SK-N-MC (cell line): Measurements from ENCODE around the gene DAAM1.

Experiments
- DNase-seq: peaks from one replicate; pipeline ENCODE4 v3.0.0-alpha.2; 2011; ENCODE audit warnings: low read depth, low spot score
- H3K27ac ChIP-seq: fragments of 200-600 bp; sonication (generic); 2 replicates; pipeline ENCODE4 v1.5.1; 2016; ENCODE audit warnings: mixed run types
- H3K36me3 ChIP-seq: fragments of 200-600 bp; sonication (generic); 2 replicates; pipeline ENCODE4 v1.6.1; 2017; ENCODE audit warnings: antibody characterized with exemption, low read length, mixed read lengths; ENCODE audit not compliant: insufficient read depth
- H3K4me3 ChIP-seq: fragments of 200-600 bp; sonication (generic); 2 replicates; pipeline ENCODE4 v1.5.1; 2016
- H3K9ac ChIP-seq: fragments of 200-600 bp; sonication (generic); 2 replicates; pipeline ENCODE4 v1.8.0; 2017; ENCODE audit warnings: mixed run types, mixed read lengths; ENCODE audit not compliant: insufficient read length
- H3K9me3 ChIP-seq: fragments of 200-600 bp; sonication (generic); 2 replicates; pipeline ENCODE4 v1.6.1; 2017; ENCODE audit warnings: low read depth, mild to moderate bottlenecking, antibody characterized with exemption, low read length, moderate library complexity, mixed read lengths
- EZH2 ChIP-seq: fragments of 200-600 bp; sonication (generic); IDR thresholded peaks from one replicate; pipeline ENCODE4 v1.6.1; 2017; ENCODE audit warnings: antibody characterized with exemption
- FOXP2 ChIP-seq: optimal IDR thresholded peaks from 2 replicates; pipeline ENCODE3; 2011; ENCODE audit warnings: mild to moderate bottlenecking, moderate library complexity; ENCODE audit not compliant: insufficient read depth; ENCODE audit errors: extremely low read length, control extremely low read depth
- POLR2AphosphoS5 ChIP-seq: IDR thresholded peaks from 2 replicates; pipeline ENCODE4 v1.6.1; 2012; ENCODE audit warnings: mild to moderate bottlenecking, low read depth, low read length, borderline replicate concordance

DAAM1 gene

GRCh38 chr14:59359431-59360124 is 171.1 kb downstream of the DAAM1 start:
- Histone ChIP-seq H3K4me3 (peak overlapping the region; percentile 60), H3K36me3 (no peaks in the 10 kb centered on the region), H3K9me3 (no peaks in the 10 kb centered on the region), H3K27ac (peak overlapping the region; percentile 93), H3K9ac (peak overlapping the region; percentile 39)
- DNase-seq: peak; percentile 52
- TF ChIP-seq POLR2AphosphoS5: no peak

- no peak for DNase-seq
- TF ChIP-seq EZH2: no peak
- TF ChIP-seq FOXP2: no peak
- no peak for TF ChIP-seq POLR2AphosphoS5
- Histone ChIP-seq H3K9ac (peak overlapping the region; percentile 39), H3K9me3 (no peaks in the 10 kb centered on the region), H3K36me3 (no peaks in the 10 kb centered on the region), H3K4me3 (peak overlapping the region; percentile 60), H3K27ac (peak overlapping the region; percentile 93)
Measured at GRCh38 chr14:59360233-59360632, 171.8 kb downstream of the DAAM1 start.

DNA sequence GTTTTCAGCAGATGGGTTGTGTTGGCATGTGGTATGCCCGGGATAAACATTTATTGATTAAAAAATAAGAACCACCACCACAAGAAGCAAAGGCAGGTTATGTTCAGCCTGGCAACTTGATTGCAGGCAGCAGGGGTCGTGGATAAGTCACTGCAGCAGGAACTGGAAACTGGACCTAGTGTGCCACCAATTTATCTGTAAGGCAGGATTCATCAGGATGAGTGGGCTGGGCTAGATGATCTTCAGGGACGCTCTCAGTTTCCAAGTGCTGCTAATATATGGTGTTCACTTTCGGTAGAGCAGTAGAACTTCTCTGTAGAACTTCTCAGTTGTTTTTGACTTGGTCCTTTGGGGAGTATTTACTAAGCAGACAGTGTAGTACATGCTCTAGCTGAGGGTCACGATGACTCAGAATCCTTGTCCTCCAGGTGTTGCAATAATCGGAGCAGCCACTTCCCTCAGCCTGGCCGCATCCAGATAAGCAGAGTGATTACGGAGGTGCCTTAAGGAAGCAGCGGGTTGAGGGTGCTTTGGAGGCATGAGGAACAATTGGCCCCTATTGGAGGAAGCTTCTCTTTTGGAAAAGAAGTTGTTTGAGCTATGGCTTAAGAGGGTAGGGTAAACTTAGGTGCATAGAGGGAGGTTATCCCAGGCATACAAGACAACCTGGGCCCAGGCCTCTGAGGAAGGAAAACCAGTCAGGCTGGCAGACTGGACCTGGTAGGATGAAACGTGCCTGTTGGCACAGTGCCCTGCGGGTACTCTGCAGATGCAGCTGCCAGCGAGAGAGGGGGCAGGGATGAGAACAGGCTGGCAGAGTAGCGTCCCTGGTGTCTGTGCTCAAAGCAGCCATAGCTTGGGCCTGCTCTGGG is 172.7 kb downstream of the DAAM1 start:
- no peak overlapping the region for H3K9ac ChIP-seq
- peak overlapping the region; percentile 60 for H3K4me3 ChIP-seq
- no peak for DNase-seq
- H3K27ac ChIP-seq: peak overlapping the region; percentile 93
- H3K36me3 ChIP-seq: no peaks in the 10 kb centered on the region
- no peaks in the 10 kb centered on the region for H3K9me3 ChIP-seq
- TF ChIP-seq EZH2: no peak
- TF ChIP-seq FOXP2: no peak
- TF ChIP-seq POLR2AphosphoS5: no peak

- Histone ChIP-seq H3K9ac (no peak overlapping the region), H3K27ac (peak overlapping the region; percentile 64; the same call in 1 of the 2 replicates), H3K9me3 (no peaks in the 10 kb centered on the region), H3K36me3 (no peaks in the 10 kb centered on the region), H3K4me3 (peak overlapping the region; percentile 44; the same call in 1 of the 2 replicates)
- TF ChIP-seq POLR2AphosphoS5 (no peak), EZH2 (no peak), FOXP2 (no peak)
- no peak for DNase-seq
Measured at GRCh38 chr14:59362513-59362912, 174.0 kb downstream of the DAAM1 start.

DNA sequence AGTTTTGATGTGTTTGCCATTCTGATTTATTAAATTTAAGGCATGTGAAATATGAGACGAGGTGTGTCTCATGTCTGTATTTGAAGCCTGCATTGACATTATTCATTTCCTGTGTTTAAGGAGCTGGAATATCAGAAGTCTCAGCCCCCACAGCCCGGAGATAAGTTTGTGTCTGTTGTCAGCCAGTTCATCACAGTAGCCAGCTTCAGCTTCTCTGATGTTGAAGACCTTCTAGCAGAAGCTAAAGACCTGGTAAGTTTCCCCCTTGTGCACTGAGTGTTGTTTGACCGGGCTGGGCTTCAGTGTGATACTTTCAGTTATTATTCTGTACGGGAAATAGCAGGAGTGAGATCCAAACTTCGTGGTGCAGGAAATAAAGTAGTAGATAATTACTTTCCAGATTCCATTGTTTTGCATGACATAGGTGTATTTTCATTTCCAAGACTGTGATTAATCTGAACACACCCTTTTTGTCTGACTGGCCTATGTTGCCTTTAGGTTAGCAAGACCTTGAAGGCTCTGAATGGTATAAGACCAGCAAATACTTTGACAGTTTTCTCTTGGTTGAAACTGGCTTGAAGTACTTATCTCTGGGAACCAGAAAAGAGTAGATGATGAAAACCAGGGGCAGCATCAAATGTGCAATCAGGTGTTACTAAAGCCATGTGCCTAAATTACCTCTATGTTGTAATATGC is 175.2 kb downstream of the DAAM1 start:
- H3K4me3 ChIP-seq: peak overlapping the region; percentile 44
- TF ChIP-seq EZH2: no peak
- TF ChIP-seq POLR2AphosphoS5: no peak
- TF ChIP-seq FOXP2: no peak
- no peaks in the 10 kb centered on the region for H3K36me3 ChIP-seq
- no peak overlapping the region for H3K9ac ChIP-seq
- DNase-seq: no peak
- no peaks in the 10 kb centered on the region for H3K9me3 ChIP-seq
- H3K27ac ChIP-seq: peak overlapping the region; percentile 64; the same call in 1 of the 2 replicates

DNA sequence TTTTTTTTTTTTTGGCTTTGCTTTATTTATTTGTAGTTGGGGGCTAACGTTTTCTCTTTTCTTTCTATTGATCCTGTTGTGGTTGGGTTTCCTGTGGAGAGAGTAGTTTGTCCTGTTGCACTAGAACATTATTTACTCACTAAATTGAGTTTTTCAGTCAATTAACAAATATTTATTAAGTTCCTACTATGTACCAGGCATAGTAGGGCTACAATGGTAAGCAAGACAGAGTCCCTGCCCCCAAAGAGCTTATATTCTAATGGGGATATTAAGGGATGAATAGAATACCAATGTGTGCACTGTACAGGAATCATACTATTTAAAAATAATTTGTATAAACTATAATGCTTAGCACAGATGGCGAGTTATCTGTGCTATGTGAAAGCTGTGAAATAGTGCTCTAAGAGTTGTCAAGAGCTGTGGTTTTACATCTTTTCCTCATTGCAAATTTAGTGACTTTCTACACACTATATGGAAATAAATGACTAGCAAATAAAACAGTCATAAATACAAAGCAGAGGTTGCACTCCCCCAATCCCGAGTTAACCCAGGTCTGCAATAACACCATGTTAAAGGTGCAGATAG is 181.8 kb downstream of the DAAM1 start:
- no peaks in the 10 kb centered on the region for H3K36me3 ChIP-seq
- no peaks in the 10 kb centered on the region for H3K9me3 ChIP-seq
- no peak overlapping the region for H3K4me3 ChIP-seq
- H3K9ac ChIP-seq: no peak overlapping the region
- no peak for TF ChIP-seq FOXP2
- no peak for TF ChIP-seq POLR2AphosphoS5
- no peak for TF ChIP-seq EZH2
- H3K27ac ChIP-seq: no peak overlapping the region
- no peak for DNase-seq

- Histone ChIP-seq H3K9me3 (no peaks in the 10 kb centered on the region), H3K27ac (no peak overlapping the region), H3K36me3 (no peaks in the 10 kb centered on the region), H3K4me3 (no peak overlapping the region), H3K9ac (no peak overlapping the region)
- TF ChIP-seq FOXP2: no peak
- no peak for DNase-seq
Measured at GRCh38 chr14:59371771-59372170, 183.3 kb downstream of the DAAM1 start.

GRCh38 chr14:59374048-59374447 is 185.6 kb downstream of the DAAM1 start:
- Histone ChIP-seq H3K27ac (no peak overlapping the region), H3K9ac (no peak overlapping the region), H3K4me3 (no peak overlapping the region), H3K9me3 (no peaks in the 10 kb centered on the region), H3K36me3 (no peaks in the 10 kb centered on the region)
- no peak for DNase-seq
- TF ChIP-seq FOXP2 (no peak), EZH2 (no peak), POLR2AphosphoS5 (no peak)
